Measurements from ENCODE around the gene DNAJA4. TPM values are rescaled to one million over a fixed set of nuclear protein-coding genes. Genes with fewer than 3 reads are reported as not detected.
A peak's percentile ranks its signal among the peaks of the same experiment; 100 is the strongest.

The DNAJA4 gene
- total and polyA plus RNA-seq, 2 of the 8 experiments (the other 6 are each of a cell fraction or from before 2014, with no cell fraction given): 3.6 to 6.2 TPM

GRCh38 chr15:78307976-78308375, 43.6 kb downstream of the DNAJA4 start:
- H3K23ac ChIP-seq (ENCODE audit: insufficient read length): no peak overlapping the region
- 71% methylated on average over 6 of the region's 6 CpGs; no CpG with 5 or more reads in 1 of the 2 experiments for WGBS, 2 experiments (ENCODE audit: extremely low coverage in 1 of 2, insufficient coverage in 1 of 2, insufficient read length in 1 of 2, insufficient replicate concordance in 2 of 2, low coverage in 1 of 2, low lambda C conversion rate in 2 of 2, missing lambda C conversion rate in 1 of 2)
- peak overlapping the region; percentile 74; the same call in 1 of the 2 replicates for H2AFZ ChIP-seq (ENCODE audit: low read length)
- TF ChIP-seq CHD2 (IDR thresholded peaks at IDR 0.05; ENCODE audit: low read length) (no peak), KDM5A (IDR thresholded peaks at IDR 0.05; ENCODE audit: low read length) (no peak), GTF2F1 (IDR thresholded peaks at IDR 0.05; ENCODE audit: borderline replicate concordance, low read depth, low read length) (no peak), PHF8 (conservative IDR thresholded peaks at IDR 0.05; ENCODE audit: low read depth, low read length) (no peak), TBP (IDR thresholded peaks at IDR 0.05; ENCODE audit: low read depth, low read length) (no peak), ATF3 (IDR thresholded peaks at IDR 0.05; ENCODE audit: insufficient read depth, low read depth, low read length) (no peak), NRF1 (IDR thresholded peaks at IDR 0.05; ENCODE audit: low read depth, low read length) (no peak), CBX8 (IDR thresholded peaks at IDR 0.05; ENCODE audit: borderline replicate concordance, low read depth, low read length) (no peak), KDM1A (IDR thresholded peaks at IDR 0.05; ENCODE audit: borderline replicate concordance, low read length) (no peak), RXRA (IDR thresholded peaks at IDR 0.05; ENCODE audit: insufficient read depth, low read depth, low read length) (no peak), NANOG (IDR thresholded peaks at IDR 0.05; ENCODE audit: insufficient read depth, low read depth, low read length, poor library complexity, severe bottlenecking) (no peak)

More at GRCh38 chr15:78307976-78308375, 43.6 kb downstream of the DNAJA4 start:
- Histone ChIP-seq H4K8ac (ENCODE audit: extremely low read depth, insufficient read depth, low read length) (no peak overlapping the region), H3K79me1 (ENCODE audit: low read depth, low read length) (no peaks in the 10 kb centered on the region), H2AK5ac (ENCODE audit: low read depth, low read length) (no peak overlapping the region), H3K4ac (replicated peaks; ENCODE audit: insufficient read length, low read depth, low read length) (no peak overlapping the region), H3K9ac (replicated peaks in 1 of 4; ENCODE audit: extremely low read depth in 1 of 4, low read depth in 3 of 4, low read length in 3 of 4) (no peak overlapping the region), H3K23me2 (ENCODE audit: low read depth, low read length) (no peaks in the 10 kb centered on the region), H2BK15ac (ENCODE audit: low read length) (no peak overlapping the region), H2BK120ac (replicated peaks; ENCODE audit: low read depth, low read length) (no peak overlapping the region), H3K18ac (ENCODE audit: extremely low read depth, low read length) (no peak overlapping the region), H3K27me3 (replicated peaks in 1 of 4; ENCODE audit: control insufficient read depth in 3 of 4, extremely low read depth in 1 of 4, insufficient read depth in 3 of 4, low read length in 3 of 4) (no peaks in the 10 kb centered on the region), H3K14ac (ENCODE audit: insufficient read length) (no peak overlapping the region), H3K4me2 (ENCODE audit: insufficient read depth in 1 of 2, low read depth in 2 of 2, low read length in 2 of 2) (no peak overlapping the region), H3K4me3 (ENCODE audit: extremely low read depth in 1 of 4, insufficient read depth in 2 of 4, low read depth in 3 of 4, low read length in 4 of 4) (no peak overlapping the region), H3K79me2 (ENCODE audit: control insufficient read depth in 1 of 2, insufficient read depth in 2 of 2, low read length in 2 of 2) (no peaks in the 10 kb centered on the region), H3K9me3 (ENCODE audit: insufficient read depth in 2 of 2, low read depth in 1 of 2, low read length in 1 of 2) (no peaks in the 10 kb centered on the region), H4K91ac (replicated peaks; ENCODE audit: insufficient read length, low read length) (no peak overlapping the region), H2BK5ac (ENCODE audit: low read depth, low read length) (no peak overlapping the region), H4K20me1 (replicated peaks in 1 of 2; ENCODE audit: control insufficient read depth in 1 of 2, insufficient read depth in 2 of 2, low read length in 2 of 2) (no peaks in the 10 kb centered on the region), H2BK12ac (ENCODE audit: low read depth, low read length) (no peak overlapping the region; the same call in 1 of the 2 replicates), H2BK20ac (ENCODE audit: low read length) (no peak overlapping the region), H3K56ac (replicated peaks; ENCODE audit: insufficient read length, low read depth, low read length) (no peak overlapping the region), H3K4me1 (replicated peaks in 1 of 4; ENCODE audit: control insufficient read depth in 3 of 4, insufficient read depth in 4 of 4, low read length in 3 of 4) (peaks cover 0 to 9% (median 2%) of the 10 kb centered on the region in 4 experiments; a peak in 5 of 7 replicates), H3K36me3 (ENCODE audit: control insufficient read depth in 2 of 4, insufficient read depth in 4 of 4, low read length in 3 of 4) (no peaks in the 10 kb centered on the region), H3K27ac (ENCODE audit: low read depth, low read length) (no peak overlapping the region), H4K5ac (ENCODE audit: insufficient read length, low read depth, low read length) (no peak overlapping the region)
- DNase-seq (ENCODE audit: low read depth in 1 of 2, low spot score in 2 of 2): no peak
- FAIRE-seq: no peak
- CTCF ChIA-PET (ENCODE audit: partially characterized antibody): interaction anchor here (0.7 to 13.0 kb wide), 41 partner anchors 10 to 432 kb away, joined by 3 to 173 read pairs (median 6); partner anchors contain the start of genes CRABP1 and PSMA4
- POLR2A ChIA-PET (ENCODE audit: partially characterized antibody): interaction anchor here (1.6 to 1.8 kb wide), 4 partner anchors 8 to 130 kb away, joined by 3 to 8 read pairs (median 5); partner anchors contain the start of genes CRABP1, IREB2 and SKIC8
